Dermis microvascular lymphatic vessel endothelial cell (primary cell): ENCODE data around the gene NBEAL2. TPM values are rescaled to one million over a fixed set of nuclear protein-coding genes. Genes with fewer than 3 reads are reported as not detected.

Experiments used
- DNase-seq, 2 donors: peaks; one replicate each; pipeline versions ENCODE4 v3.0.0 to v3.0.0-alpha.2; 2010; ENCODE audit warnings: low read depth in 2 of 2
- total RNA-seq: library from RNA; depleted of rRNA; stranded (reverse); fragments of >200 nt; gene quantifications from 2 replicates; pipeline ENCODE4 v1.2.1, GENCODE V29; 2014

The NBEAL2 gene
- total RNA-seq = 13.5 and 22.3 TPM in 2 replicates

- peak; percentile 67 to 95 for DNase-seq
These were observed at the start of gene NBEAL2 for GRCh38 chr3:46978985-46979944. Gene NBEAL2, plus strand, starts transcription at chr3:46979666. Its CDS starts 196 bp downstream, at chr3:46979862.

GRCh38 chr3:46930166-46930944 is 49.1 kb upstream of the NBEAL2 start:
- DNase-seq = peak in 1 of 2 donors; percentile 66

DNA sequence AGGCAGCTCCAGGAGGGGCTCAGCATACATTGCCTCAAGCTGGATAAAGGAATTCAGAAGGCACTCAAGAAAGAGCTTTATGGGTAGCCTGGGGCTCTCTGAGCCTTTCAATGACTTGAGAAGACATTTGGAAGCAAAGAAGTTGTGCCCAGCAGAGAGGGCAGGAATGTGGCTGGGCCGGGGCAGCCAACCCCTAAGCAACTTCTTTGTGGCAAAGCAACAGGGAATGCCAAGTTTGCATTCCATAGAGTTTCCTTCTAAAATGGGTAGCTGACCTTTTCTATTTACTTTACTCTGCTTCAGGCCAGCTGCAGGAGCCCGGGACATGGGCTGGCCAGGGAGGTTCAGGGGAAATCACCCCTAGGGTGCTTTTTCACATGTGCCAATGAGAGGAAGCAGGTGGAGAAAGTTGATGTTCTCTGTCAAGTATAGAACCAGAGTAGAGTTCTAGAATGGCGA is 48.5 kb upstream of the NBEAL2 start:
- DNase-seq = peak in 1 of 2 donors; percentile 33

- peak; percentile 77 to 78 for DNase-seq
These were observed 47.7 kb upstream of the NBEAL2 start for GRCh38 chr3:46931631-46932331.

GRCh38 chr3:46932455-46933225 is 46.8 kb upstream of the NBEAL2 start:
- no peak for DNase-seq

- DNase-seq = no peak
These were observed 46.2 kb upstream of the NBEAL2 start for GRCh38 chr3:46933261-46933660.

GRCh38 chr3:46934072-46934471 is 45.4 kb upstream of the NBEAL2 start:
- no peak for DNase-seq

DNA sequence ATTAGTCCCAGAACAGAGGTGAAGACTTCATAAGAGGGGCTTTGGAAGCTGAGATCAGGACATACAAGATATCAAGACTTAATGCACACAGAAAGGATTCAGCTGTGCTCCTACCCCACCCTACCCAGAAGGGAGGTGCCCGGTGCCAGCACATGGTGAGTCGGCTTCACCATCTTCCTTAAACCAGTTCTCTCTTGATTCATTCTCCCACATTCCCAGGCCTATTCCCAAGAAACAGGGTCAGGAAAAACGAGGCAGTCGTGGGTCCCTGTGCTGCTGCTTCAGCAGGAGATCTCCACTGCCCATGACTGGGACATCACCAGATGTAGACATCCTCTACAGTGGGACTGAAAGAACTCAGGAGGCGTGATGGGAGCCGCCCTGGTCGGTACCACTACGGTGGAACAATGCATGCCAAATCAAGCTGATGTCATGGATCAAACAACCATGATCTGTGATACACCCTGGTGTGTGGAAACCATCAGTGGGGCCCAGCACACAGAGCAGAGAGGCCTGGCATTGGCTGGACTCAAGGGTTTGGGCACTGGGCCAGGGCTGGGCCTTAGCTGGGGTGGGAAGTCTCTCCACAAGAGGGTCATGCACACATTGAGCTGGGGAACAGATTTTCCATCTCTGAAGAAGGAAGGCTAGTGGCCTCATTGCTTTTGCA is 44.8 kb upstream of the NBEAL2 start:
- no peak for DNase-seq

DNA sequence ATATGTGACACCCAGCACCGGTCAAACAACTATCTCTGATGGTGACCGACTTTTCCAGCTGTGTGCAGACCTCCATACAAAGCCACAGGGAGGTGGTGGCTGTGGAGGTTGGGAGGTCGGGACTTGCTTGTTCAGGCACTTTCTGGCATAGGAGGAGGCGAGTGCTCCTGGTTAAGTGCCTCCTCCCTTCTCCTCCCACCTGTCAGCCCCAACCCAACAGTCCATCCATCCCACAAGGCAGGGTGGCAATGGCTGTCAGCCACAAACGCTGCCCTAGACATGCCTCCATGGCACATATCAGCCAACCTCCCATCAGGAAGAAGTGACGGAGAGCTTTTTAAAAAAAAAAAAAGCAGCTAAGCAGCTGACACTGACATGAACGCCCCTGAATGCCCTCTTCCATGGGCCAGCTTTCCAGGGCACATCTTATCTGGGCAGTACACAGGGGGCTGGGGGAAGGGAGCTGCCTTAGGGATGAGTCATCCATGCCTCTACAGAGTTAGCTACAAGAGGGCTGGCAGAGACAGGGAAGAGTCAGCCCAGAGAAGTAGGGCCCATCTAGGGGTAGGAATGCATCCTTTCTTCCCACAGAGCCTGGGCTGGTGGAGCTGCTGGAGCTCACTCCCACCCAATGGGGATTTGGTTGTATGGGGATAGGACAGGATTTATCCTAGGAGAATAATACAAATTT is 44.2 kb upstream of the NBEAL2 start:
- DNase-seq = peak; percentile 70 to 98

- DNase-seq = no peak
These were observed 43.4 kb upstream of the NBEAL2 start for GRCh38 chr3:46935989-46936558.

GRCh38 chr3:46936733-46937250 is 42.7 kb upstream of the NBEAL2 start:
- no peak for DNase-seq

GRCh38 chr3:46938118-46938517 is 41.3 kb upstream of the NBEAL2 start:
- no peak for DNase-seq

DNA sequence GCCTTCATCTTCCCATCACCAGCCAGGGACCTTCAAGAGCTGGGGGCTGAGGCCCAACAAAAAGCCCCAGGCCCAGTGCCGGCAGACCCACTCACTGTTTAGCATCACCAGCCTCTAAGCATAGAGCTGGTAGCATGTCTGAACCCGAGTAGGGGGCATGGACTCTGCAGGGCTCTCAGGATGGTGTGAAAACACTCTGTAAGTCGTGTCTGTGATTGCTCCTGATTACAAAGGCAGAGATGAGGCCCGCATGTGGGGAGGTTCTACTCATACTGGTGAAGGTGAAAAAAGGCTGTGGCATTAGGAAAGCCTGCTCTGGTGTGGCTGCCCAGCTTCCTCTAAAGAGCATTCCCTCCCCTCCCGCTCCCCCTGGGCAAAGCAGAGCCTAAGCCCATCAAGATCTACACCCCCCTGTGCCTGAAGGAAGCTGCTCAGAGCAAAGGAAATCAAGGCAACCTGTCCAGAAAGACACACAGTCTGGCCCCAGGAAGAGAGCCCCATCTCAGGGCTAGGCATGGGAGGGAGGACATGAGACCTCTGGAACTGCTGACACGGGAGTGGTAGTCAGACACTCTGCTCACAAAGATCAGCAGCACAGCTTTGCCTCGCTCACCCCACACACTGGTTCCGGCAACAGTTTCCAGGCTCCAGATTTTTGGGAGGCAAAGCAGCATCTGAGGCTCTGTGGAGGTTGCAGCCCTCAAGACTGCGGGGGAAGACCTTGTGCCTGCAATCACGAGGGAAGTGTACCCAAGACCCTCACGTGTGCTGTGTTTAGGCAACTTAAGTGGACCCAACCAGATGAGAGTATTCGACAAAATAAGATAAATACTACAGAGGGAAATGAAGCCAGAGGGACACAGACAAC is 39.7 kb upstream of the NBEAL2 start:
- no peak for DNase-seq

GRCh38 chr3:46942076-46942475 is 37.4 kb upstream of the NBEAL2 start:
- DNase-seq = no peak

DNA sequence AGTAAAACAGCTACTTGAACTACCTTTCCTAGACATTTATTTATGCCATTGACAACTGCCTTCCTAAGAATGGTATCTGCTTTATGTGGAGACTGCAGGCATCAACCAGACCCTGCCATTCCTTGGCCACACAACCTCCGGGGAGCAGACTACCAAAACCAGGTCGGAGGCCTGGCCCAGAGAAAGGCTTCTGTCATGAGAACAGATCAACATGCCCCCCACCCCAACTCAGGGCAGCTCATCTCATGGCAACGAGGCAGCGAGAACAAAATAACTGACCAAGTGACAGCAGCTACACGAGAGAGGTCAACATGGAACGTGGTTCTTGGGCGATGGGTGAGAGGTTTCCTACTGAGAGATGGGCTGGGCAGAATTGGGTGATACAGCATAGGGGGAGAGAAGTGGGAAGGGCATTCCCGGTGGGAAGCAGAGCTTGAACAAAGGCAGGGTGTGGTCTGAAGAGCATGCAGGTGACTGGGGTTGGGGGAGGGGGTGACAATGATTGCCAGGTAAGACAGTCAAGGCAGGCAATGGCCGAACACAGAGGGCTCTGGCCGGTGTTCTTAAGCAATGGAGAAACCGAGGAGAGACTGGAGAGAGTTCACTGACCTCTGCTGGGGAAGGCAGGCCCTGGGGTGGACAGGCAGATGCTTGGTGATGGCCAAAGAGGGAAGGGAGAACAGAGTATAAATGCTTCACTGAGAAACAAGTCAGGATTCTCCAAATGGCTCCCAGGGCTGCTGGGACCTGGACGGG is 36.8 kb upstream of the NBEAL2 start:
- DNase-seq = no peak

DNA sequence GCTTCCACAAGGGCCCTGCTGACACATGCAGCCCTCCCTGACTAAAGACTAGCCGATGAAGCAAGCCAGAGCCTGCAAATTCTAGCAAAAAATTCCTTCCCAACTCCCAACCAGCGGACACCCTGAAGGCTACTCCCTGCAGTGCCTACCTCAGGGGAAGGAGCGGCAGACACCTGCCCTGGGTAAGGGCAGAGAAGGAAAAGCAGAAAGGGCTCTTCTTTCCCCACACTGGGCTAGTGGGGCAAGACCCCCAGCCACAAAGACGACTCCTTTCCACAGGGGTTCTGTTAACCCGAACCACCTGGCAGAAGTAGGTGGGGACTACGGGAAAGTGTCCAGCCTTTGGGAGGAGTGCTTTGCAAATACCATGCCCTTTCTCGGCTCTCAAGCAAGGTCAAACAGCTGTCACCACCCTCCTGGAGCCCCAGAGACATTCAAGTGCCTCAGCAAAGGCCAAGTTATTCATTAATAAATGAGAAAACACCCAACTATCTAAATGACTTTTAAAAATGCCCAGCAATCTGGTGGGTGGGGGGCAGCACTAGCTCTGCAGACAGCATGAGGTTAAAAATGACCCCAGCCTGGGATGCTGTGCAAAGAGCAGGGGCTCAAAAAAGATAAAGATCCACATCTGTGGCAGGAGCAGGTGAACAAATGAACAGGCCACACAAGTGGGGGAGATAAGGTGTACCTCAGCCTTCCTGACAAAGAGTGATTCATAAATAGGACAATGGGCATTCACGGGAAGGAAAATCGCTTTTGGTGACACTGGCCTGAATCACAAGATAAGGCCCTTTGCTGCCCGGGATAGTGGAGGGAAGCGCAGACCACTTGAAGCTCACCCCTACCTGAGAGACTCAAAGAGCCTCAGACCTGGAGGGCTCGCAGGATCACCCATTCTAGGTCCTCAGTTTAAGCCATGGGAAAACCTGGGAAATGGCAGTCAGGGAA is 36.0 kb upstream of the NBEAL2 start:
- DNase-seq = peak; percentile 51 to 78
